CMK (cell line): ENCODE results near the gene DHDH.

Experiments
- DNase-seq: peaks from one replicate; pipeline ENCODE4 v3.0.0-alpha.2; 2010; ENCODE audit warnings: low read depth

DHDH gene

GRCh38 chr19:48993175-48994034, 59.9 kb downstream of the DHDH start, which contains the start of the genes GYS1 and RUVBL2:
GYS1 (minus strand) TSS chr19:48993309; CDS start chr19:48993112, 197 bp downstream.
RUVBL2 (plus strand) TSS chr19:48993887; CDS start chr19:48993912, 25 bp downstream.
- peak; percentile 100 for DNase-seq

GRCh38 chr19:48994035-48994386, 60.5 kb downstream of the DHDH start:
- DNase-seq = no peak
